Left hindlimb (tissue), 1 donor: ENCODE data around the gene RGS7.
"Not testable (repeated sequence)": the region's sequence is repeated elsewhere in the genome, so short reads cannot be mapped to it uniquely, and the experiment has no call there.

Source experiments
- DNase-seq: peaks from one replicate; pipeline ENCODE4 v3.0.0-alpha.2; 2018

Gene RGS7

DNA sequence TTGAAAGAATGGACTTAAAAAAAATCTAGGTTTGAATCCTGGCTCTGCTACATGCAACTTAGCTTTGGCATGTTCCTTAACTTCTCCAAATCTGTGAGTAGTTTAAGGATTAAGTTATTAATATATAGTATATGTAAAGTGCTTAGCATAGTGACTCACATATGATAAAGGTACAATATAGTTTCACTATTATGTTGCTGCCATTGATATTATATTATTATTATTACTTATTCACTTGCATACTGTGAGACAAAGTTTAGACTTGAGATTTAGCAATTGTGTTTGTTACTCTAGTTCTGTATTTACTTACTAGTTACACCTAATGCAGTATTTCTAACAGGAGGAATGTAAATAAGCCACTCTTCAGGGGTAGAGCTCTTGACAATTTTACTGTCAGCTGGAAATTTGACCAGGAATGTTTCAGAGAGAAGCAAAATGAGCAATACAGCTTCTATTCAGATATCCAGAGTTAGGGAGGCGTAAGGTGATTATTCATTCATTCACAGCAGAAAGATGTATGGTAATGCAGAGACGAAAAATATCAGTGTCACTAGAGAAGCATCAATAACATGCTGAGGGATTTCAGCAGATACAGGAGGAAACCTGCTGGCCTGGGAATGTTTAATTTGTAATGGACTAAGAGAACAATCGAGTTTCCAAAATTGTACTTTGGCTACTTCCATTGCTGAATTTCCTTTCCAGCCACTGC is 25.5 kb downstream of the RGS7 start:
- DNase-seq: no peak

DNA sequence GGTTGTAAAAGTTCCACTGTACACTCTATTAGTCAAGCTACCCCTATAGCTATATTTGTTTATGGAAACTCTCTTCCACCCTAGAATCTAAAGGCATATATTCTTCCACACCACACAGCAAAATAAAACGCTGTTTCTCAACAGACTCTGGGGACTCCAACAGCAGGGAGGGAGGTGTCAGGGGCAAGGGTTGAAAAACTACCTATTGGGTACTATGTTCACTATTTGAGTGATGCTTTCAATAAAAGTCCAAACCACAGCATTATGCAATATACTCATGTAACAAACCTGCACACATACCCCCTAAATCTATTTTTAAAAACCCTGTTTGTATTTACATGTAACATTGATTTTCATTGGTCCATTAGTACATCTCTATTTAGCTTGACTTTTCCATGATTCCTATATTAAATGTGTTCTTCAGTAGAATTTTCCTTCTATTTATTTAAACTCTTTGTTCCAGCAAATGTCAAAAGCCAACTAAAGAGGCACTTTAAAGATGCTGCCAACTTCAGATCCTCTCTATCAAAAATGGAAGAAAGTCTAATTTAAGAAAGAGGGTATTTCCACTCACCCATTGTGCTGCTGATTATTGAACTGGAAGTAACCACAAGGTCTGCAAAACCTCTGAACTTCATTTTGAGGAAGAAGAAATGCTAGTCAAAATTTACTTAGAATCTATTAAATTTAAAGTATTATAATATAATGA is 26.2 kb downstream of the RGS7 start:
- DNase-seq: no peak

DNA sequence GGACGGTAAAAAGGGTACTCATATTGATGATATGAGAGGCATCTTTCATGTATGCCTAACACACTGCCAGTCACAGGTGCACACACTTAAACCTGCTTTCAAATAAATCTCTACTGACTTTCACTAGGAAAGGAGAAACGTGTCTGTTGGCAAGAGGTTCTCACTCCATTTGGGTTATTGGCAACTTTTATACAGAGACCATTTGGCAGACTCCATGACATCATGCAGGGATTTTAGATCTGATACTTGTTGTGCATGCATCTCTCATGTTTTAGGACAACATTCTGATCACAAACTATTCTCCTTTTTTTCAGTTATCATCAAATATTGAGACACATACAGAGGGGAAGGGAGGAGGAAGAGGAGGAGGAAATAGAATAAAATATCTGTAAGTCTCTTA is 31.5 kb downstream of the RGS7 start:
- no peak for DNase-seq

DNA sequence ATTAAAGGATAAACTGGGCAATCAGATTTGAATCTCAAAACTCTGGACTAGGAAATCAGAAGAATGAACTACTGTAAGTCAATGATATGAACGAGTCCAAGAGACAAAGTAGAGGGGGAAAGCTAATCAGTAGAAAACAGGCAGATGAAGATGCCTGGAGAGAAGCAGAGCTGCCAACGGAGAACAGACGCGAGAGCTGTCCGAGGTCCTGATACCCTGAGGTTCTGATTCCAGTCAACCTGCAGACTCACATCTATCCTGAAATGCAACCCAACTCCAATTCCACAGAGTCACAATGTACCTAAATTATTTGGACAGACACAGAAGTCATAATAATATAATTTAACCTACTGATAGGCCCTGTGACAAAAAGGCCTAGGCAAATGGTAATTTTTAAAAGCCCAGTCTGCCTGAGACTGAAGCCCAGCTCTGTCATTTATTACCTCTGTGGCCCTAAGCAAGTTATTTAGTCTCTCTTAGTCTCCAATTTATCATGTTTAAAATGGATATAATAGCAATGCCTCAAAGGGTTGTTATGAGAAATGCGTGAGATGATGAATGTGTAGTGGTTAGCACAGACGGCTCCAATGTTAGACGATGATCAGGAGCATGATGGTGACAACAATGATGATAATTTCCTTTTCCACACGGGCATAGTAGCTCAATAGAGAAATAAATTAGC is 33.4 kb downstream of the RGS7 start:
- DNase-seq: peak; percentile 55

DNA sequence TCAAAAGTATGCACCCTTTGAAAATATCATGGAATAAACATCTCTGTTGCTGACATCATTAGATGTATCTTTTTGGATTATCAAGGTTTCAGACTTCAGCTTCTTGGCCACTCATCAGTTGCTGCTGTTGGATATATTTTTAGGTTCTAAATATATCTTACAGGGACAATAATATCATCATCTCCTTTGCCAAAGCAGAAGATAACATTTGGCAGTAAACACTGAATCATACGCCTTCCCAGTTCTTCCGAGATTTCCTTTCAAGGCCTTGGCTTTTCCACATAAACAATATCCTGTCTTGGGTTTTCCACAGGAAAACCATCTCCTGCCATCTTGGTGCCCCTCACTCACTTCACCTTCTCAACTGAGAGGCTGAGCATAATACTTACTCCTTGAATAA is 39.3 kb downstream of the RGS7 start:
- DNase-seq: no peak

DNA sequence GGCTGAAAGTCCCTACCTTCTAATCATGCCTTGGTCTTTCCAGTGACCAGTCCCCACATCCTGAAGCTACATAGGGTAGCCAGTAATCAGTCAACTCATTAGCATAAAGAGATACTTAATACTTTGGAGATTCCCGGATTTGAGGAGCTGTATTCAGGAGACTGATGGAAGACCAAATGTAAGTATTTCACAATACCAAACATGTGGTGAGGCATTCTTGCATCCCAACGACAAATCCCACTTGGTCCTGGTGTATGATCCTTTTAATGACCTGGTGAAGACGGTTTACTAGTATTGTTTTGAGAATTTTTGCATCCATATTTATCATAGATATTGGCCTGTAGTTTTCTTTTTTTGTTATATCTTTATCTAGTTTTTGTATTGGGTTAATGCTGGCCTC is 40.6 kb downstream of the RGS7 start:
- DNase-seq: no peak

DNA sequence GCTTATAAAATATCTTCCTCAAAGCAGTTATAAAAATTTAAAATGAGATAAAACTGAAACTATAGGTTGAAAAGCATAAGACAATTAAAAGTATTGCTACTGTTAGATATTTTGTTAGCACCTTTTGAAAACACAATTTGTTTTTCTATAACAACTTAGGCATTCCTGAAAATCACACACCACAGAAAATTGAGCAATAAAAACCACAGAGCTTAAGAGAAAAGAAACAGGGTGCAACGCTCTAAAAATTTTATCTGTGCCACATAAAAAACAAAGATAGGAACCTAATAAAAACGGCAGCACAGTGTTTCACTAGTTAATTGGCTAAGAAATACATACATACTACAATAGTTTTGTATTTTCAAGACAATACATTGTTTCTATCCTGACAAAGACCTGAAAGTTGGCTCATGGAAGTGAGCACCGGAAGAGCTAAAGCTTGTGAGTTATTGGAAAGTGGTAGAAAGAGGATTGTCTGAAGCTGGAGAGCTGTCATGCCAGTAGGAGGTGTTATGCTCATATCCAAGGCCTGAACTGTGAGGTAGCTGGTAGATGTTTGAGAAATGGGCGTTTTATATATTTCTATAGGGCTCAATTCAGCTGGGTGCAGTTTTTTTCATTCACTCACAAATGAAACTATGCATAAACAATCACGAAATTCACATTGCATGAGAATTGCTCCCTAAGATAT is 45.8 kb downstream of the RGS7 start:
- DNase-seq: no peak

DNA sequence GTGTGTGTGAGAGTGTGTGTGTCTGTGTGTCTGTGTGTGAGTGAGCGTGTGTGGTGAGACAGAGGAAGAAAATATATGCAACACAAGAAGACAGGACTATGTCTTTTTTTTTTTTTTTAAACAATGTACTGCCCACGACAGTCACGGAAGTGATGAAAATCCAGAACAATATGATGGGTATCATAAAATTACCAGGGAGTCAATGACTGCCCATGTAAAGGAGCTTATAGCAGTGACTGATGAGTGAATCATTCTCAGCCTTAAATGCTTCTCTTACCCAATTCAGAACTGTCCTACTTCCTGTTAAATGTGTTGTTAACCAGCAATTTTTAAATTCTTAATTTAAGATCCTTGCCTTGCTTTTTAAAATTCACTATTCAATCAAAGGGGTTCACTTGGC is 46.6 kb downstream of the RGS7 start:
- DNase-seq: no peak

DNA sequence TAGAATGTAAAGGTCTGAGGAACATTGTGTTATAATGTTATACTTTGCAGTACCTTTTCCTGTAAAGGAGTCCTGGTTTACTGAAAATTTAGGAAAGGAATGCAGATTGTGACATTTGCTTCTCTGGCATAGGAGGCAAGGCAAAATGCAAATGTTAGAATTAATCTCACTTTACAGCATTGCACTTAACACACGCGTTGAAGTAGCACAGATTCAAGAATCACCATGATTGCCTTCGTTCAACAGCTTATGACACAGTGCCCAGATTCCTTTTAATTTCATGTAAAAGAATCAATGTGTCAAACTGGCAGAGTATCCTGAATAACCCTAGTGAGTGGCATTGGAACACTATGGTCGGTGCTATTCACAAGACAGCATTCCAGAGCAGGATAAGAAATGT is 47.4 kb downstream of the RGS7 start:
- no peak for DNase-seq

DNA sequence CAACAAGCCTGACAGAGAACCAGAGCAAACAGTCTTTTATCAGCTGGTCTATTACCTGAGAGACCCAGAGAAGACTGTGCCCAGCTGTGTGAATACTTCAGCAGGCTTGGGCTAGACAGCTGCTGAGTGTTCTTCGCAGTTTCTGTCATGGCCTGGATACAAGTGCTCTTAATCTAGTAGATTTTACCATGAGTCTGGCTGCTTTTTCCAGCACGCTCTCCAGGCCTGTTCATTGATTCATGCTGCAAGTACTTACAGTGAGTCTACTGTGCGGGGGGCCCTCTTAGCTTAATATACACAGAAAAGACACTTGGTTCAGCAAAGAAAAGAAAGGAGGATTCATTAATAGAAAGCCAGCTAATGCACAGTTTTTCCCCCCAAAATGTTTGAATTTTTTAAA is 48.5 kb downstream of the RGS7 start:
- DNase-seq: no peak

DNA sequence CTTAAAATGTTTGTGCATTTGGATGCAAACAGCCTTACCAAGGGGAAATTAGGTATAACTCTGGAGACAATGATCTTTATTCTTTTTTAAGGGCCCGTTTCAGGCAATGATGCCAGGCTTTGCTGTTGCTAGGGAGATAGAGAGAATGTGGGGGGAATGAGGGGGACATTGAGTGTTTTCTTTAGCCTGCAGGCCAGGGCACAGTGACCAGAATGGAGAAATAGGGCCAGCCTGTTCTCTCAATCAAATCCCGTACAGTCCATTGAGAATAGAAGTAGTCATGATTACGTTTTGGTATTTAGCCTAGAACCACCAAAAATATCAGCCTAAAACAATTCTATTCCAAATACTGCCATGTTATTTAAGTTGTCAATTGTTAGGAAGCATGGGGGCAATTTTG is 49.0 kb downstream of the RGS7 start:
- DNase-seq: no peak

DNA sequence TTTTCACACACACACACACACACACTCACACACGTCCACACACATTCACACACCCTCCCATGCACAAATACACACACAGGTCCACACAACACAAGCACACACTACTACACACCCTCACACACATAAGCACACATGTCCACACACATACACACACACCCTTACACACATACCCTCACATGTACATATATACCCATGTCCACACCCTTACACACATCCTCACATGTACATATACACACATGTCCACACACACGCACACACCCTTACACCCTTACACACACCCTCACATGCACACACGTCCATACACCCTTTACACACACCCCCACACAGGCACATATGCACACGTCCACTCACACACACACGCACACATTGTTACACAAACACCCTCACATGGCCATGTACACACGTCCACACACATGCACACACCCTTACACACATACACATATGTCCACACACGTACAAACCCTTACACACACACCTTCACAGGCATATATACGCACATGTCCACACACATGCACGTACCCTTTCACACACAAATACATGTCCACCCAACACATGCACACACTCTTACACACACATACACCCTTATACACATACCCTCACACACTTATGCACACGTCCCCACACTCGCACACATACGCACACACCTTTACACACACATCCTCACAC is 50.7 kb downstream of the RGS7 start:
- no peak for DNase-seq

DNA sequence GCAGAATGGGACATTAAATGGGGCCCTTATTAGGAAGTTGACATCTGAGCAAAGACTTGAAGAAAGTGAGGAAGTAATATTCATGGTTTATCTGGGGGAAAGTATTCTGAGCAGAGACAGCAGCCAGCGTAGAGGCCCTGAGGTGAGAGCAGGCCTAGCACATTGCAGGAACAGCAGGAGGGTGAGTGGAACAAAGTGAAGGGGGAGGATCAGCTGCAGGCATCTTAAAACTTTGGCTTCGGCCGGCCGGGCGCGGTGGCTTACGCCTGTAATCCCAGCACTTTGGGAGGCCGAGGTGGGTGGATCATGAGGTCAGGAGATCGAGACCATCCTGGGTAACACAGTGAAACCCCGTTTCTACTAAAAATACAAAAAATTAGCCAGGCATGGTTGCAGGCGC is 55.0 kb downstream of the RGS7 start:
- not testable (repeated sequence) for DNase-seq

DNA sequence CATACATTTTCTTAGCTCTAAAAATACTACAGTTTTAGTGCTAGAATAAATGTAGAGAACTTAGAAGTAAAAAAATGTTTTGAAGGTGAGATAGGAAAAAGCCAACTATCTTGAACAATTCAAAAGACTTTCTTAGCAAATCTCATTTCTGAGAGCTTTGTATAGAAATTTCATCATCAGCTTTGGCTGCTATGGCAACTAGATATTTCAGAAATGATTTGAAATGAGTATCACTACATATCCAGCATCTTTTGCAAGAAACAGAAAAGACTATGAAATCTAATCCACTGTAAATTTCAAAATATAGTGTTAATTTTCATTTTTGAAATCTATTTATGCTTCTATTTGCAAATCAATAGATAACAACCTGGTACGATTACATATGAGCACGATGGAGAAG is 57.7 kb downstream of the RGS7 start:
- DNase-seq: no peak

DNA sequence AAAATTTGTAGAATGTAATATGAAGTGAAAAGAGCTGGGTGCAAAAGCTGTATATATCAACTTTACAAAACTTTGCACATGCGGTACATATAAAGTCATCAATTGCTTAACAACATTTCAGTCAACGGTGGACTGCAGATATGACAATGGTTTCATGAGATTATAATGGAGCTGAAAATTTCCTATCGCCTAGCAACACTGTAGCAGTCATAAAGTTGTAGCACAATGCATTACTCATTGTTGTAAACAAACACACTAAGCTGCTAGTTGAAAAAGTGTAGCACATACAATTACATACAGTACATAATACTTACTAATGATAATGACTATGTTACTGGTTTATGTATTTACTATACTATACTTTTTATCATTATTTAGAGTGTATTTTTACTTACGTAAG is 64.0 kb downstream of the RGS7 start:
- DNase-seq: no peak

DNA sequence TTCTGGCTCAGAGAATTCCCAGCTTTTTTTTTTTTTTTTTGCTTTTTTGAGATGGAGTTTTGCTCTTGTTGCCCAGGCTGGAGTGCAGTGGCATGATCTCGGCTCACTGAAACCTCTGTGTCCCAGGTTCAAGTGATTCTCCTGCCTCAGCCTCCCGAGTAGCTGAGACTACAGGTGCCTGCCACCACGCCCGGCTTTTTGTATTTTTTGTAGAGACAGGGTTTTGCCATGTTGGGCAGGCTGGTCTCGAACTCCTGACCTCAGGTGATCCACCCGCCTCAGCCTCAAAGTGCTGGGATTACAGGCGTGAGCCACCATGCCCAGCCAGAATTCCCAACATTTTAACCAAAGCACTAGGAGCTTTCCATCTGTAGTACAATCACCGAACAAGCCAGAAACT is 65.5 kb downstream of the RGS7 start:
- DNase-seq: not testable (repeated sequence)

DNA sequence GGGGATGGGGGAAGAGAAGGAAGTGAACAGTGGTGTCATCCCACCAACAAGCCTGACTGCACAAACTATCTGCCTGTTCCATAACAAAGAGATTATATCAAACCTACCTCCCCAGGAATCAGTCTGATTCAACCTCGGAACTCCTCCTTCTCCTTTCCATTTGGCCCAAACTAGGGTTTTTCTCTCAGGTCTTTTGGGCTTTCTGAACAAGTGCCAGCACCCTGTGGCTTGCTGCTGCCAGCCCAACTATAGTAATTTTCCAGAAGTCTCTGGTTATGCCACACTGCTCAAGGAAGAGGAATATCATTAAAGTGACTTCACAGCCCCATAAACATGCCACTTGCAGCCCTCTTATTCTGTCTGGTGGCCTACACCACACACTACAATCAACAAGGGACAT is 70.5 kb downstream of the RGS7 start:
- DNase-seq: no peak

DNA sequence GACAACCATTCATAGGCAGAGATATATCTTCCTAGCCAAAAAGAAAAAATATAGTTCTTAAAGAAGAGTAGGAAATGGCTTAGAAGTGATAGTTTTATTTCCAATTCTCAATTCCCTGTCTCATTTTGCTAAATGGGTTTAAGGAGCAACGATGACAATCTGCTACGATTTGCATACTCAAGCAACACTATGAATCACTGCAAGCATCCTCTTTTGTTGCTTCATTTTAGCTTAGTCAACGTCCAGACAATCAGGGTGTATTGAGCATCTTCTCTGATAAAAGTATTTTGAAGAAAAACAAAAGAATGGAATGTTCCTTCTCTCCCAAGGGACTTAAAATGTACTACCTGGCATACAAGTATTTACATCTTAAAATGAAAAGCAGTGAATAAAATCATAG is 80.6 kb downstream of the RGS7 start:
- DNase-seq: no peak

DNA sequence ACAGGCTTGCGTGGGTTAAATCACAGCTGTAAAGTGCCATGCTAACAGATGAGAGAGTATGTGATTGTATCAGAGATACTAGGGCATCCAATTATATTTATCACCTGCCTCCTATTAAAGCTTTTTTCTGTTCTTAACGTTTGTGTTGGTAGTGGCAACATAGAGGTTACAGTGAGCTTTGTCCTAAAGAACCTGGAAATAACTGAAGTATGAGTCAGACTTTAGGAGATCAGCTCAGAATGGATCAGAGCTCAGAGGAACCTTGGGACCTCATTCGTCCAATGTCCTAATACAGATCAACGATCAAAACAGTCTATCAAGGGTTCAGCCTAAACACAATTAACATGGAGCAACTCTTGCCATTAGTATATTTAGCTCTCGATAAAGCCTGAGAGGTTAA is 81.0 kb downstream of the RGS7 start:
- DNase-seq: no peak

DNA sequence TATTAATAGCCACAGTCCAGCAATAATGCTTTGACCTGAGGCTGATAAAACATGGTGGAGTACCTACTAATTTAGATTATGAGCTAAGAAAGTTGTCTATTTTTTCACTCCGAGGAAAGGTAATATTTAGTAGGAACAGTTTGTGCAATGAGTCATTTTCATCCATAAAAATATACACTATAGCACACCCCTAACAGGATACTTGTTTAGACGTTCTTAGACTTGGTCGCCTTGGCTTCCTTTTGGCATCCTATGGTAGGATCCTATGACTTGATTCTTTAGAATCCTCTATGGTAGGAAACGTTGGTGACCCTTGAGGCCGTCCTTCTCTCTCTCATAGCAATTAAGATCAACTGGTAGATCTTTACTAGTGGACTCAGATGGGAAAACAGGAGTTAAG is 81.8 kb downstream of the RGS7 start:
- no peak for DNase-seq

DNA sequence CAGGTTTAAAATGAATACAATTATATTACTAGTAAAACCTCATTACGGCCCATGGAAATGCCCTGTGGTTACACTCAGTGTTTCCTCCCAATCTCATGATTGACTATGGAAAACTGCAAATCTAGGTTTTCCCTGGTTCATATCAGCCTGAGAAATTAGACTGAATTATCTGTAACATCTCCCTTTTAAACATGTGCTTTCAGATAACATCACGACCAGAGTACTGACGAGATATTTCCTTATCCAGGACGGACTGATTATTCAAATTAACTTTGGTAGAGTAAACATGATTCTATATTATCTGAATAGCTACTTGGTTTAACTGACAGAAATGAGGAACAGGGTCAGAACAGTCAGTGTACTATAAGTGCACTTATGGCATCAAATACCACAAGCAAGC is 82.3 kb downstream of the RGS7 start:
- DNase-seq: no peak

DNA sequence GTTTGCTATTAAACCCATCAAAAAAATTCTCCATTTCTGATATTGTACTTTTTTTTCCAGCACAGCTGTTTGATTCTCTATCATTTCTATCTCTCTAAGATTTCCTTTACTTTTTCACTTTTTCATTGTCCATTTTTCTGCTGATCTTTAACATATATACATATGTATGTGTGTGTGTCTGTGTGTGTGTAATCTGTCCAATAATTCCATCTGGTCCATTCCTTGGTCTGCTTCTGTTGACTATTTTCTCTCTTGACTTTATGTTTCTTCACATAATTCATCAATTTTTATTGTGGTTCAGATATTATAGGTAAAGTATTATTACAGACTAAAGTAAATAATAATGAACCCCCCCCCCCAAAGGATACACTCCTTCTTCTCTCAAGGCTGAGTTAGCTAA is 84.2 kb downstream of the RGS7 start:
- no peak for DNase-seq

DNA sequence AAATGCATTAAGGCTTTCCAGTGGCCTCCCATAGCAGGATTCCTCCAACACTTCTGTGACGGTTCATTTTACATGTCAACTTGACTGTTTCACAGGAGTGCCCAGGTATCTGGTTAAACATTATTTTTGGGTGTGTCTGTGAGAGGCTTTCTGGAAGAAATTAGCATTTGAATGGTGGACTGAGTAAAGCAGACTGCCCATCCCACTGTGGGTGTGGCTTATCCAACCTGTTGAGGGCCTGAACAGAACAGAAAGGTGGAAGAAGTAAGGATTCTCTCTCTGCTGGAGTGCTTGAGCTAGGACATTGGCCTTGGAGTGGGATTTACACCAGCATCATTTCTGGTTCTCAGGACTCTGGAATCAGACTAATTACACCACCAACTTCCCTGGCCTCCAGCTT is 85.6 kb downstream of the RGS7 start:
- DNase-seq: no peak
